Tibial nerve (tissue), 4 donors: ENCODE results near the gene DOCK1. TPM values are rescaled to one million over a fixed set of nuclear protein-coding genes. Genes with fewer than 3 reads are reported as not detected.

Source experiments
- DNase-seq, 2 donors: peaks; one replicate each; pipeline ENCODE4 v3.0.0-alpha.2; 2019; ENCODE audit warnings: low spot score in 2 of 2
- H3K27ac ChIP-seq, 4 donors: fragments of 200-600 bp; sonication (generic) in 3 of 4; one replicate each; pipeline ENCODE4 v1.5.1; 2017 to 2019; ENCODE audit warnings: mild to moderate bottlenecking in 1 of 4
- H3K27me3 ChIP-seq, 2 donors: fragments of 200-600 bp; sonication (generic) in 1 of 2; one replicate each; pipeline versions ENCODE4 v1.5.1 to v1.6.0; 2017 to 2019
- H3K36me3 ChIP-seq, 3 donors: fragments of 200-600 bp; sonication (generic); one replicate each; pipeline ENCODE4 v1.5.1; 2018 to 2019
- H3K4me1 ChIP-seq, 4 donors: fragments of 200-600 bp; sonication (generic) in 3 of 4; one replicate each; pipeline ENCODE4 v1.5.1; 2017 to 2019
- H3K4me3 ChIP-seq, 4 donors: fragments of 200-600 bp; sonication (generic) in 3 of 4; one replicate each; pipeline ENCODE4 v1.5.1; 2017 to 2019; ENCODE audit warnings: mild to moderate bottlenecking in 1 of 4, moderate library complexity in 1 of 4
- H3K9me3 ChIP-seq, 4 donors: fragments of 200-600 bp; sonication (generic) in 3 of 4; one replicate each; pipeline ENCODE4 v1.5.1; 2017 to 2019
- CTCF ChIP-seq, 5 experiments: fragments of 200-600 bp in 3 of 5; fragments of 450-650 bp in 2 of 5; sonication (generic) in 3 of 5; IDR thresholded peaks; one replicate each; pipeline ENCODE4 v1.5.1; 2016 to 2019; ENCODE audit warnings: antibody characterized with exemption in 5 of 5, mild to moderate bottlenecking in 3 of 5, moderate library complexity in 2 of 5
- EP300 ChIP-seq, 2 donors: sonication (generic); formaldehyde crosslinking; IDR thresholded peaks; one replicate each; pipeline ENCODE4 v1.6.1; 2017; ENCODE audit warnings: antibody characterized with exemption in 2 of 2, mild to moderate bottlenecking in 1 of 2
- POLR2A ChIP-seq, 2 donors: fragments of 450-650 bp; IDR thresholded peaks; one replicate each; pipeline ENCODE4 v1.6.1; 2017; ENCODE audit warnings: antibody characterized with exemption in 2 of 2, mild to moderate bottlenecking in 2 of 2, moderate library complexity in 2 of 2
- WGBS, 2 donors: methylation state at CpG; one replicate each; pipeline ENCODE4 v1.1.5; 2018; 5-methylcytosine and 5-hydroxymethylcytosine counted together
- total RNA-seq, 4 donors: library from RNA; depleted of rRNA; stranded (reverse); fragments of >200 nt; gene quantifications; one replicate each; pipeline ENCODE4 v1.1.0, GENCODE V29; 2016

The DOCK1 gene
- total RNA-seq, 4 donors from 2014 or later: 57.3 to 76.7 (median 63.7) TPM

- H3K27me3 ChIP-seq: no peaks in the 10 kb centered on the region
- H3K36me3 ChIP-seq: peaks cover 0 to 15% (median 0%) of the 10 kb centered on the region in 3 donors
- 86 to 87% methylated on average over 5 of the region's 5 CpGs for WGBS, 2 donors
- H3K4me1 ChIP-seq: no peaks in the 10 kb centered on the region
- TF ChIP-seq CTCF (IDR thresholded peaks at IDR 0.05) (no peak), EP300 (IDR thresholded peaks at IDR 0.05) (no peak), POLR2A (IDR thresholded peaks at IDR 0.05) (no peak)
- H3K9me3 ChIP-seq: no peaks in the 10 kb centered on the region
- no peak for DNase-seq
- H3K4me3 ChIP-seq: no peak overlapping the region
- H3K27ac ChIP-seq: no peak overlapping the region
These were observed 244.9 kb downstream of the DOCK1 start for GRCh38 chr10:127150136-127150535.

- no peak overlapping the region for H3K4me3 ChIP-seq
- peaks cover 0 to under 1% (median 0%) of the 10 kb centered on the region in 4 donors for H3K4me1 ChIP-seq
- no peaks in the 10 kb centered on the region for H3K27me3 ChIP-seq
- H3K9me3 ChIP-seq: no peaks in the 10 kb centered on the region
- WGBS, 2 donors: 95 to 97% methylated on average over 10 of the region's 10 CpGs
- TF ChIP-seq EP300 (IDR thresholded peaks at IDR 0.05) (no peak), POLR2A (IDR thresholded peaks at IDR 0.05) (no peak), CTCF (IDR thresholded peaks at IDR 0.05) (no peak)
- DNase-seq: no peak
- no peak overlapping the region for H3K27ac ChIP-seq
- H3K36me3 ChIP-seq: peaks cover 0 to 12% (median 0%) of the 10 kb centered on the region in 3 donors
These were observed 246.3 kb downstream of the DOCK1 start for GRCh38 chr10:127151541-127151940.

- Histone ChIP-seq H3K27ac (no peak overlapping the region), H3K27me3 (no peaks in the 10 kb centered on the region)
These were observed 246.9 kb downstream of the DOCK1 start for GRCh38 chr10:127151981-127152699.

GRCh38 chr10:127153181-127153580 is 248.0 kb downstream of the DOCK1 start:
- Histone ChIP-seq H3K27ac (no peak overlapping the region), H3K4me3 (no peak overlapping the region), H3K36me3 (peaks cover 0 to 8% (median 0%) of the 10 kb centered on the region in 3 donors), H3K27me3 (no peaks in the 10 kb centered on the region), H3K4me1 (peaks cover 0 to 17% (median 0%) of the 10 kb centered on the region in 4 donors), H3K9me3 (no peaks in the 10 kb centered on the region)
- no peak for DNase-seq
- no peak for TF ChIP-seq EP300 (IDR thresholded peaks at IDR 0.05)
- TF ChIP-seq CTCF (IDR thresholded peaks at IDR 0.05): no peak
- TF ChIP-seq POLR2A (IDR thresholded peaks at IDR 0.05): no peak
- WGBS, 2 donors: 79 to 80% methylated on average over 4 of the region's 4 CpGs

More at GRCh38 chr10:127151981-127152699, 246.9 kb downstream of the DOCK1 start:
- 91% methylated on average over 9 of the region's 9 CpGs for WGBS, 2 donors
- H3K9me3 ChIP-seq: no peaks in the 10 kb centered on the region
- no peak overlapping the region for H3K4me3 ChIP-seq
- no peak for DNase-seq
- peaks cover 0 to 6% (median 0%) of the 10 kb centered on the region in 4 donors for H3K4me1 ChIP-seq
- H3K36me3 ChIP-seq: peaks cover 0 to 11% (median 0%) of the 10 kb centered on the region in 3 donors
- TF ChIP-seq EP300 (IDR thresholded peaks at IDR 0.05) (no peak), CTCF (IDR thresholded peaks at IDR 0.05) (no peak), POLR2A (IDR thresholded peaks at IDR 0.05) (no peak)

- TF ChIP-seq POLR2A (IDR thresholded peaks at IDR 0.05) (no peak), EP300 (IDR thresholded peaks at IDR 0.05) (no peak), CTCF (IDR thresholded peaks at IDR 0.05) (no peak)
- Histone ChIP-seq H3K4me1 (peaks cover 0 to 23% (median 0%) of the 10 kb centered on the region in 4 donors), H3K4me3 (no peak overlapping the region), H3K36me3 (peaks cover 0 to 3% (median 0%) of the 10 kb centered on the region in 3 donors), H3K27me3 (no peaks in the 10 kb centered on the region), H3K9me3 (no peaks in the 10 kb centered on the region), H3K27ac (no peak overlapping the region)
- WGBS, 2 donors: 69 to 72% methylated on average over 9 of the region's 9 CpGs
- DNase-seq: no peak
These were observed 249.8 kb downstream of the DOCK1 start for GRCh38 chr10:127154831-127155620.
